IMR-90 (cell line): ENCODE results near the gene UGT1A3. TPM values are rescaled to one million over a fixed set of nuclear protein-coding genes. Genes with fewer than 3 reads are reported as not detected.

Experiments used
- ATAC-seq: fragments of 200-7000 bp; cut with Tn5 transposase; 2 replicates; pipeline ENCODE4 v1.9.1; 2020; ENCODE audit warnings: low read depth, mild to moderate bottlenecking, moderate library complexity
- BruUV-seq: library from RNA; stranded (reverse); fragments of 400-500 nt; replicated peaks from 2 replicates; lab custom pipeline; 2021; lab: Mats Ljungman, UMichigan
- CTCF ChIA-PET: fragments of 300-600 bp; formaldehyde crosslinking; extraction: SDS; loops from one replicate; lab custom pipeline; 2021; ENCODE audit warnings: antibody characterized with exemption; lab: Yijun Ruan, JAX
- POLR2A ChIA-PET: fragments of 300-600 bp; sonication (Branson Sonifier 250); formaldehyde crosslinking; loops from one replicate; lab custom pipeline; 2022; ENCODE audit warnings: antibody characterized with exemption; ENCODE audit not compliant: unreplicated experiment; lab: Charles Lee
- DNase-seq: peaks from one replicate; pipeline ENCODE4 v3.0.0; 2013
- H2AFZ ChIP-seq: replicated peaks from 2 replicates; pipeline ENCODE3; 2013; ENCODE audit warnings: low read length, mild to moderate bottlenecking; ENCODE audit not compliant: poor library complexity
- H2AK5ac ChIP-seq: 2 replicates; pipeline ENCODE4 v1.6.1; 2013; ENCODE audit warnings: low read depth, low read length, inconsistent platforms
- H2AK9ac ChIP-seq: replicated peaks from 2 replicates; pipeline ENCODE3; 2013; ENCODE audit warnings: mild to moderate bottlenecking, low read depth, low read length, moderate library complexity; ENCODE audit not compliant: poor library complexity
- H2BK120ac ChIP-seq: 2 replicates; pipeline ENCODE4 v1.6.1; 2013; ENCODE audit warnings: low read depth, low read length, inconsistent platforms
- H2BK15ac ChIP-seq: 3 replicates; pipeline ENCODE4 v1.6.1; 2013; ENCODE audit warnings: low read depth, low read length, inconsistent platforms
- H2BK20ac ChIP-seq: 2 replicates; pipeline ENCODE4 v1.6.1; 2013; ENCODE audit warnings: low read depth, mild to moderate bottlenecking, inconsistent platforms, low read length, moderate library complexity
- H2BK5ac ChIP-seq: 2 replicates; pipeline ENCODE4 v1.6.1; 2013; ENCODE audit warnings: mild to moderate bottlenecking, low read depth, low read length, inconsistent platforms; ENCODE audit not compliant: poor library complexity, severe bottlenecking
- H3K14ac ChIP-seq: replicated peaks from 2 replicates; pipeline ENCODE4 v1.6.1; 2013; ENCODE audit warnings: low read depth, low read length, inconsistent platforms
- H3K18ac ChIP-seq: 2 replicates; pipeline ENCODE4 v1.6.1; 2013; ENCODE audit warnings: low read depth, low read length, control low read depth
- H3K23ac ChIP-seq: 2 replicates; pipeline ENCODE4 v1.6.1; 2013; ENCODE audit warnings: low read depth, low read length, inconsistent platforms
- H3K27ac ChIP-seq: 2 replicates; pipeline ENCODE4 v1.5.1; 2013; ENCODE audit warnings: mild to moderate bottlenecking, control low read depth, low read length; ENCODE audit not compliant: insufficient read depth
- H3K27me3 ChIP-seq: 2 replicates; pipeline ENCODE4 v1.6.1; 2013; ENCODE audit warnings: low read length; ENCODE audit not compliant: control insufficient read depth, insufficient read depth
- H3K36me3 ChIP-seq: 2 replicates; pipeline ENCODE4 v1.6.1; 2013; ENCODE audit warnings: low read length, mixed read lengths; ENCODE audit not compliant: control insufficient read depth, insufficient read depth
- H3K4ac ChIP-seq: 2 replicates; pipeline ENCODE4 v1.6.1; 2013; ENCODE audit warnings: low read depth, low read length, inconsistent platforms
- H3K4me1 ChIP-seq: 2 replicates; pipeline ENCODE4 v1.6.1; 2013; ENCODE audit warnings: low read length, mixed read lengths; ENCODE audit not compliant: control insufficient read depth, insufficient read depth
- H3K4me2 ChIP-seq: 2 replicates; pipeline ENCODE4 v1.6.1; 2013; ENCODE audit warnings: low read depth, mild to moderate bottlenecking, control low read depth, low read length, moderate library complexity
- H3K4me3 ChIP-seq: 2 replicates; pipeline ENCODE4 v1.5.1; 2013; ENCODE audit warnings: low read depth, mild to moderate bottlenecking, control low read depth, low read length, moderate library complexity; ENCODE audit not compliant: insufficient read depth
- H3K56ac ChIP-seq: 2 replicates; pipeline ENCODE4 v1.6.1; 2013; ENCODE audit warnings: low read length, inconsistent platforms; ENCODE audit not compliant: insufficient read depth; ENCODE audit errors: extremely low read depth
- H3K79me1 ChIP-seq, 2 experiments: 2 replicates each; pipeline ENCODE4 v1.6.1; 2013; ENCODE audit warnings: low read length in 2 of 2, inconsistent platforms in 1 of 2, low read depth in 1 of 2
- H3K9ac ChIP-seq: 2 replicates; pipeline ENCODE4 v1.6.1; 2013; ENCODE audit warnings: low read depth, low read length, control low read depth
- H3K9me1 ChIP-seq: 2 replicates; pipeline ENCODE4 v1.6.1; 2013; ENCODE audit warnings: low read length, inconsistent platforms; ENCODE audit not compliant: insufficient read depth
- H3K9me3 ChIP-seq: 2 replicates; pipeline ENCODE4 v1.6.1; 2013; ENCODE audit warnings: low read length; ENCODE audit not compliant: control insufficient read depth, insufficient read depth
- H4K20me1 ChIP-seq: 2 replicates; pipeline ENCODE4 v1.6.1; 2013; ENCODE audit warnings: low read length, inconsistent platforms; ENCODE audit not compliant: insufficient read depth
- H4K5ac ChIP-seq: 2 replicates; pipeline ENCODE4 v1.6.1; 2013; ENCODE audit warnings: mild to moderate bottlenecking, low read depth, low read length, control low read depth
- H4K8ac ChIP-seq, 2 experiments: 2 replicates each; pipeline ENCODE4 v1.6.1; 2013; ENCODE audit warnings: low read depth in 2 of 2, low read length in 2 of 2, control low read depth in 1 of 2, inconsistent platforms in 1 of 2
- H4K91ac ChIP-seq: 2 replicates; pipeline ENCODE4 v1.6.1; 2013; ENCODE audit warnings: low read depth, low read length, inconsistent platforms; ENCODE audit not compliant: insufficient read depth
- CEBPB ChIP-seq: IDR thresholded peaks from 2 replicates; pipeline ENCODE4 v1.6.1; 2012; ENCODE audit warnings: low read depth, low read length, improper control_type of control experiment
- MAFK ChIP-seq: IDR thresholded peaks from 2 replicates; pipeline ENCODE4 v1.6.1; 2012; ENCODE audit warnings: low read depth, low read length, improper control_type of control experiment
- POLR2A ChIP-seq: IDR thresholded peaks from 2 replicates; pipeline ENCODE4 v1.6.1; 2012; ENCODE audit warnings: mild to moderate bottlenecking, low read depth, low read length
- RFX5 ChIP-seq: IDR thresholded peaks from 2 replicates; pipeline ENCODE4 v1.8.0; 2012; ENCODE audit warnings: low read depth, mild to moderate bottlenecking, low read length, moderate library complexity
- WGBS, 2 experiments: methylation state at CpG; one replicate each; pipeline versions ENCODE4 v1.1.5 to v1.1.7; 2013; ENCODE audit warnings: missing lambda C conversion rate in 2 of 2; ENCODE audit not compliant: insufficient read length in 1 of 2; ENCODE audit errors: extremely low coverage in 2 of 2; 5-methylcytosine and 5-hydroxymethylcytosine counted together
- dilution Hi-C: fragments of 300-500 bp; cut with HindIII; formaldehyde crosslinking; loops from one replicate; pipeline ENCODE4 v1.14.3; 2018; ENCODE audit warnings: low sequenced_read_pairs; ENCODE audit not compliant: unreplicated experiment
- in situ Hi-C: fragments of 300-500 bp; cut with MboI; formaldehyde crosslinking; loops from 3 replicates; pipeline ENCODE4 v1.14.3; 2019; ENCODE audit warnings: low sequenced_read_pairs, inconsistent platforms, mixed read lengths
- intact Hi-C: fragments of 100-400 bp; cut with micrococcal nuclease; formaldehyde crosslinking; loops from 2 replicates; pipeline ENCODE4 v1.10.0; 2022
- polyA plus RNA-seq, 3 experiments: library from polyadenylated mRNA; depleted of rRNA; stranded (reverse); fragments of >200 nt; gene quantifications; 2 replicates each; pipeline ENCODE4 v1.2.3, GENCODE V29; 2012; ENCODE audit warnings: low replicate concordance in 1 of 3
- total RNA-seq: library from RNA; depleted of rRNA; stranded (reverse); fragments of >200 nt; gene quantifications from 2 replicates; pipeline ENCODE4 v1.2.3, GENCODE V29; 2012
- TF ChIP-seq, protein P1 (sequence below): fragments of 150-350 bp; IDR thresholded peaks from 2 replicates; pipeline ENCODE4 v1.6.1; 2017; ENCODE audit warnings: mild to moderate bottlenecking, antibody characterized with exemption, low read length, low read depth
- TF ChIP-seq, protein P2 (sequence below): conservative IDR thresholded peaks from 2 replicates; pipeline ENCODE4 v1.5.1; 2012; ENCODE audit warnings: mild to moderate bottlenecking, low read depth, low read length, improper control_type of control experiment

UGT1A3 gene
- total and polyA plus RNA-seq, 2 of the 4 experiments (the other 2 are of a cell fraction) = not detected

DNA sequence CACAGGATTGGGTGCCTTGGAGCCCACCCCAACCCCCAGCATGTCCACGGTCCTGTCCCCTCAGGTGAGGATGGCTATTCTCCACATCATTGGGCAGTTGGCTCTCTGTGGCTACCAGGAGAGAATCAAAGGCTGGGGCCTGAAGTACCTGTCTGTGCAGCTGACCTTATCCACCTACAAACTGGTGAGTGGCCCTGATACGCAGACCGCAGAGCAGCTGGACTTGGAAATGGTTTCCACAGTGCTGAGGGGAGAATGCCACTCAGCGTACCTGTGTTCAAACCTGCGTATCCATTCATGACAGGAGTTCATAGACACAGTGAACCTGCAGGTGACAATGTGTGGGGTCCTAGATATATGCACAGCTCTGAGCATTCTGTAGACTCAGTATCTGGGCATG lies 70.9 kb downstream of the UGT1A3 start:
- ATAC-seq (no peak), DNase-seq (no peak)
- no peak overlapping the region for H2BK120ac ChIP-seq
- dilution Hi-C loops (no loop called here), intact Hi-C loops (no loop called here), in situ Hi-C loops (no loop called here)
- H2AK9ac ChIP-seq = no peak overlapping the region
- H2AK5ac ChIP-seq = no peak overlapping the region
- H4K91ac ChIP-seq = no peak overlapping the region
- no peaks in the 10 kb centered on the region for H3K36me3 ChIP-seq
- no peak overlapping the region for H3K4ac ChIP-seq
- WGBS, 2 experiments = no CpG with 5 or more reads among the region's 5 CpGs
- H3K4me2 ChIP-seq = no peak overlapping the region
- BruUV-seq = no TSS peak
- no peak overlapping the region for H2BK5ac ChIP-seq
- H2BK15ac ChIP-seq = no peak overlapping the region
- H3K23ac ChIP-seq = no peak overlapping the region
- H3K79me1 ChIP-seq = no peaks in the 10 kb centered on the region
- no peak overlapping the region for H3K4me3 ChIP-seq
- ChIA-PET CTCF (no interaction called here), POLR2A (no interaction called here)
- no peaks in the 10 kb centered on the region for H3K4me1 ChIP-seq
- no peak overlapping the region for H3K18ac ChIP-seq
- no peaks in the 10 kb centered on the region for H3K9me1 ChIP-seq
- no peak overlapping the region for H3K9ac ChIP-seq
- H2BK20ac ChIP-seq = no peak overlapping the region
- no peak overlapping the region for H3K56ac ChIP-seq
- no peak overlapping the region for H4K5ac ChIP-seq
- no peak overlapping the region for H3K27ac ChIP-seq
- H3K9me3 ChIP-seq = no peaks in the 10 kb centered on the region; the same call in 1 of the 2 replicates
- H3K14ac ChIP-seq = no peak overlapping the region
- TF ChIP-seq RFX5 (no peak), CEBPB (no peak), MAFK (no peak), POLR2A (no peak)
- TF ChIP-seq, protein P1, sequence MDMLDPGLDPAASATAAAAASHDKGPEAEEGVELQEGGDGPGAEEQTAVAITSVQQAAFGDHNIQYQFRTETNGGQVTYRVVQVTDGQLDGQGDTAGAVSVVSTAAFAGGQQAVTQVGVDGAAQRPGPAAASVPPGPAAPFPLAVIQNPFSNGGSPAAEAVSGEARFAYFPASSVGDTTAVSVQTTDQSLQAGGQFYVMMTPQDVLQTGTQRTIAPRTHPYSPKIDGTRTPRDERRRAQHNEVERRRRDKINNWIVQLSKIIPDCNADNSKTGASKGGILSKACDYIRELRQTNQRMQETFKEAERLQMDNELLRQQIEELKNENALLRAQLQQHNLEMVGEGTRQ = no peak
- TF ChIP-seq, protein P2, sequence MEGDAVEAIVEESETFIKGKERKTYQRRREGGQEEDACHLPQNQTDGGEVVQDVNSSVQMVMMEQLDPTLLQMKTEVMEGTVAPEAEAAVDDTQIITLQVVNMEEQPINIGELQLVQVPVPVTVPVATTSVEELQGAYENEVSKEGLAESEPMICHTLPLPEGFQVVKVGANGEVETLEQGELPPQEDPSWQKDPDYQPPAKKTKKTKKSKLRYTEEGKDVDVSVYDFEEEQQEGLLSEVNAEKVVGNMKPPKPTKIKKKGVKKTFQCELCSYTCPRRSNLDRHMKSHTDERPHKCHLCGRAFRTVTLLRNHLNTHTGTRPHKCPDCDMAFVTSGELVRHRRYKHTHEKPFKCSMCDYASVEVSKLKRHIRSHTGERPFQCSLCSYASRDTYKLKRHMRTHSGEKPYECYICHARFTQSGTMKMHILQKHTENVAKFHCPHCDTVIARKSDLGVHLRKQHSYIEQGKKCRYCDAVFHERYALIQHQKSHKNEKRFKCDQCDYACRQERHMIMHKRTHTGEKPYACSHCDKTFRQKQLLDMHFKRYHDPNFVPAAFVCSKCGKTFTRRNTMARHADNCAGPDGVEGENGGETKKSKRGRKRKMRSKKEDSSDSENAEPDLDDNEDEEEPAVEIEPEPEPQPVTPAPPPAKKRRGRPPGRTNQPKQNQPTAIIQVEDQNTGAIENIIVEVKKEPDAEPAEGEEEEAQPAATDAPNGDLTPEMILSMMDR = no peak
- no peaks in the 10 kb centered on the region for H4K20me1 ChIP-seq
- peaks cover 19% of the 10 kb centered on the region for H3K27me3 ChIP-seq
- no peak overlapping the region for H4K8ac ChIP-seq
- no peak overlapping the region for H2AFZ ChIP-seq
